Measurements from ENCODE around the gene IL18BP. TPM values are rescaled to one million over a fixed set of nuclear protein-coding genes. Genes with fewer than 3 reads are reported as not detected.

IL18BP gene
- 1.6 TPM for total RNA-seq

DNA sequence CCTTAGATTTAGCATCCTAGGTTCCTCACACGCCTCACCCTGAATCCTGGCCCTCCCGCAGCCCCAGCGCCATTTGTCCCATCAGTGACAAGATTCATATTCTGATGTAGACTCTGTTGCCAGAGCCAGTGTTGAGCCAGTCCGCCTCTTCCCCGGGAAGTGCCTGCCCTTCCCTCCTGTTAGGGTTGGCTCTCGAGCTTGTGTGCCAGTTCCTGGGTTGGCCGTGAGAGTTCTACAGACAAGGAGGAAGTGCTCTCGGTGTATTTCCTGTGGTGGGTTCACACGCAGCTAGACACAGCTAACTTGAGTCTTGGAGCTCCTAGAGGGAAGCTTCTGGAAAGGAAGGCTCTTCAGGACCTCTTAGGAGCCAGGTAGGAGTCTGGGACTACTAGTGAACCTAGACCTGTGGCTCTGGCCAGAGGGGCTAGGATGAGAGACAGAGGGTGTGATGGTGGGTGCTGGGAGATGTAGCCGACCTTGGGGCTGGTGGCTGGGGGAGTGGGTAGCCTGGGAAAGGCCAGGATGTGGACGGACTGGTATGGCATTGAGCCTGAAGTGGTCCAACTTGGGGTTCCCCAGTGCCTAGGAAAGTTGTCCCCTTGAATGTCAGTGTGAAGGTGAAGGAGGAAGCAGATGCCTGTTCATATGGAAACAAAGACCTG is at the start of gene IL18BP:
Gene IL18BP, plus strand, starts transcription at position 261 of the 662 bp plus-strand sequence. CDS start 1,076 bp downstream, outside the sequence.
- no peak for DNase-seq (ENCODE audit: low spot score in 2 of 2)
- FAIRE-seq = no peak

DNA sequence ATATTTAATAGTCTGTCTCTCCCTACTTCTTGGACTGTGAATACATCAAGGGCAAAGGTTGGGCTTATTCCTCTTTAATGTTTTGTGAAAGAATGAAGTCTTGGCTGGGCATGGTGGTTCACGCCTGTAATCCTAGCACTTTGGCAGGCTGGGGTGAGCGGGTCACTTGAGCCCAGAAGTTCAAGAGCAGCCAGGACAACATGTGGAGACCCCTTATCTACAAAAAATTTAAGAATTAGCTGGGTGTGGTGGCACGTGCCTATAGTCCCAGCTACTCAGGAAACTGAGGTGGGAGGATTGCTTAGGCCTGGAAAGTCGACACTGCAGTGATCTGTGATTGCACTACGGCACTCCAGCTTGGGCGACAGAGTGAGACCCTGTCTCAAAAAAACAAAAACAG is 49.7 kb upstream of the IL18BP start:
- FAIRE-seq = no peak
- DNase-seq (ENCODE audit: low spot score in 2 of 2) = no peak

DNA sequence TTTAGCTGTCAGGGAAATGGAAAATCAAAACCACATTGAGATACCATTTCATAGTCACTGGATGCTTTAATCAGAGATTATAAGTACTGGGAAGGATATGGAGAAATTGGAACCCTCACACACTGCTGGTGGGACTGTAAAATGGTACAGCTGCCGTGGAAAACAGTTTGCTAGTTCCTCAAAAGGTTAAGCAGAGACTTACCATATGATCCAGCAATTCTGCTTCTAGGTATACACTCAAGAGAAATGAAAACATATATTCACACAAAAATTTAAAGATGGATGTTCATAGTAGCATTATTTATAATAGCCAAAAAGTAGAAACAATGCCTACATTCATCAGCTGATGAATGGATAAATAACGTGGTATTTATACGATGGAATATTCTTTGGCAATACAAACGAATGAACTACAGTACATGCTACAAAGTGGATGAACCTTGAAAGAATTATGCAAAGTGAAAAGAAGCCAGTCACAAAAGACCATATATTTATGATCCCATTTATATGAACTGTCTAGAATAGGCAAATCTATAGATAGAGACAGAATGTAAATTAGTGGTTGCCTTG is 46.9 kb upstream of the IL18BP start:
- FAIRE-seq (no peak), DNase-seq (ENCODE audit: low spot score in 2 of 2) (no peak)

DNA sequence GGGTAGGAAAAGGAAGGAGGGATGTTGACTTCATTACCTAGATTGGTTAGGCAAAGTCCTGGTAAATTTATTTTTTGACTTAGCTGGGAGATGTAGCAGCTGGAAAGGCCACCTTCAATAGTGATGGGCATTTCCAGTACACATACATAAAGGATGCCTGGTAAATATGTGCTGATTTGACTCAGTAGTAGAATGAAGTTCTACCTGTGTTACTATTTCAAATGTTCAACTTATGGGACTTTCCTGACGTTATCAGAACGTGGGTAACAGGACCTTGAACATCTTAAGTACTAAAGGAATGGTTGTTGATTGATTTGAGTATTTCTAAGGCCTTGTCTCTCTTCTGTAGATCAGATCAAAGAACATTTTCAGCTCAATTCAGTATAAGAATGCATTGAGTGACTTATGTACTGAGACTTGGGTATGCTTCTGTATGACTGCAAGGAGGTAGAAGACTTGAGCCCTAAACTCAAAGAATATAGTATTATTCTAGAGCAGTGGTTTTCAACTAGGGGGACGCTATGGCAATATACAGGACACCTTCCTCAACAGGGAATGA is 42.7 kb upstream of the IL18BP start:
- no peak for DNase-seq (ENCODE audit: low spot score in 2 of 2)
- no peak for FAIRE-seq

DNA sequence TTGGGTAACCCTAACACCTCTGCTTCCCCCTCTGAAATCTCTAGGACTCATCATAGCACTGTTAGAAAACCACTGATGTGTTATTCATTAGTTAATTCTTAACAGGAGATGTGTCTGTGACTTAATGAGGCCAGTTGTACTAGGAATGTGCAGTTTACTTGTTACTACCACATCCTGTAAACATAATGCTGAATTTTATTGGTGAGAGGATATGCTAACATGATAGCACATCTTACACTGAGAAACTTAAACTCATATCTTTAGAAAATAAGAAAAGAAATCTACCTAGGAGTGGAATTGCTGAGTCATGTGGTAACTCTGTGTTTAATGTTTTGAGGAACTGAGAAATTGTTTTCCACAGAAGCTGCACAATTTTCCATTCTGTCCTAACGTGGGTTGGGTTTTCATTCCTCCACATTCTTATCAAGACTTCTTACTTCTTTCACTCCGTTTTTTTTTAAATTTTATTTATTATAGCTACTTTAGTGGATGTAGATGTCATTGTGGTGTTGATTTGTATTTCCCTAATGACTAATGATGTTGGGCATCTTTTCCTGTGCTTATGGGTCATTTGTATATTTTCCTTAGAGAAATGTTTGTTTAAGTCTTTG is 36.2 kb upstream of the IL18BP start:
- no peak for DNase-seq (ENCODE audit: low spot score in 2 of 2)
- FAIRE-seq = no peak

DNA sequence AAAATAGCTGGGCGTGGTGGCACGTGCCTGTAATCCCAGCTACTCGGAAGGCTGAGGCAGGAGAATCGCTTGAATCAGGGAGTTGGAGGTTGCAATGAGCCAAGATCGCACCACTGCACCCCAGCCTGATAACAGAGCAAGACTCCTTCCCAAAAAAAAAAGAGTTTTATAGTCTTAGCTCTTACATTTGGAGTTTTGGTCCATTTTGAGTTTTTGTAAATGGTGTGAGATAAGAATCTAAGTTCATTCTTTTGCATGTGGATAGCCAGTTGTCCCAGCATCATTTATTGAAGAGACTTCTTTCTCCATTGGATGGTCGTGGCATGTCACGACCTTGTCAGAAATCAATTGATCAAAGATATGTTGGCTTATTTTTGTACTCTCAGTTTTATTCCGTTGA is 35.2 kb upstream of the IL18BP start:
- DNase-seq (ENCODE audit: low spot score in 2 of 2) (no peak), FAIRE-seq (no peak)

DNA sequence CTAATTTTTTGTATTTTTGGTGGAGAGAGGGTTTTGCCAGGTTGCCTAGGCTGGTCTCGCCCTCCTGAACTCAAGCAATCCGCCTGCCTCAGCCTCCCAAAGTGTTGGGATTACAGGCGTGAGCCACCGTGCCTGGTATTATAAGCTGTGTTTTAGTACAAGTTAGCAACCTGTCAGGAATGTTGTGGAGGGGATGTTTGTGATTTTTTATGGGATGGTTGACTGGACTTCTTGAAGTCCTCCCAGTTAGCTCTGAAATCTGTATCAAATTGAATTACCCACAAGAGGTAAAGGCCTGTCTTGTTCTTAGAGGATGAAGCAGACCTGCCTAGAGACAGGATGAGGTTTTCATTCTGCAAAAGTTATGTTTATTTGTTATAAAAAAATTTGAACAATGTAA is 34.1 kb upstream of the IL18BP start:
- DNase-seq (ENCODE audit: low spot score in 2 of 2) (no peak), FAIRE-seq (no peak)

DNA sequence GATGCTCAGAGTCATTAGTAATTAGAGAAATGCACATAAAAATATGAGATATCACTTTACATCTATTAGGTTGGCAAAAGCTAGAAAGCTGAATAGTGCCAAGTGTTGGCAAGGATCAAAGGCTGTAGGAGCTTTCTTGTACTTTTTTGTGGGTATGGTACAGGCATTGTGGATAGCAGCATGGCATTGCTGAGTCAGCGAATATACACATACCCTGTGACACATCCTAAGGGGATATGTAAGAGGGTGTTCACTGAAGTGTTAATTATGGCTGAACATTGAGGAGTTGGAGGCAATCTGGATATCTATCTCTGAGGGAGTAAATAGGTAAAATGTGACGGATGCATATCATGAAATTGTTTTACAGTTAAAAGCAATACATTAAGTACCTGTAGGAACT is 27.0 kb upstream of the IL18BP start:
- no peak for DNase-seq (ENCODE audit: low spot score in 2 of 2)
- no peak for FAIRE-seq

DNA sequence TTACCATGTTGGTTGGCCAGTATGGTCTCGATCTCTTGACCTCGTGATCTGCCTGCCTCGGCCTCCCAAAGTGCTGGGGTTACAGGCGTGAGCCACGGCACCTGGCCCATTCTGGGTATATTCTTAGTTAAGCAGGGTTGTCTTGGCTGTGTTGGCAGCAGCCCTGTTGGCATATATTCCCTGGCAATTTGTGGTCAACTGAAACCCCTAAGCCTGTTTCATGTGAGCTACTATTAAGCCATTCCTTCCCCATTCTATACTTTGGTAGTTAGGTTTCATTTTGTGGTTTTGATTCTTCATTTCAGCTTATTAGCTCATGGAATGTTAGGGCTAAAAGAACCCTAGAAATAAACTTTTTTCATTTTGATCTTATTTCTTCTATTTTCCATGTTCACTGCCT is 22.2 kb upstream of the IL18BP start:
- no peak for FAIRE-seq
- no peak for DNase-seq (ENCODE audit: low spot score in 2 of 2)

DNA sequence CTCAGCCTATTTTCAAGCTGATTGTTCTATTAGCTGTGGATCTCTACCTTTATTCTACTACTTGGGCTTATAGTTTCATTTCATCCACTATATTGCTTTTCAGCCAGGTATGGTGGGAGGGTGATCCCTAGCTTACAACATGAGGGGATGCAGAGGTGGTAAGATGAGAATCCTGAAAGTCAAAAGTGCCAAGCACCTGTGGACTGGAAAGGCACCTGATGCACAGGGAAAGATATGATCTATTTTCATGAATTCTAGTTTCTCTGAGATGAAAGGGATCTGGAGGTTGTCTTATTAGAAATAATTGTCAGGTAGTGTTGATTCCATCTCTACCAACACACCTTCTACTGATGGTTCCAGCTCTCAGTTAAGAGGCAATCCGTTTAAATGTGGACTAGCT is 21.6 kb upstream of the IL18BP start:
- DNase-seq (ENCODE audit: low spot score in 2 of 2) (no peak), FAIRE-seq (no peak)

DNA sequence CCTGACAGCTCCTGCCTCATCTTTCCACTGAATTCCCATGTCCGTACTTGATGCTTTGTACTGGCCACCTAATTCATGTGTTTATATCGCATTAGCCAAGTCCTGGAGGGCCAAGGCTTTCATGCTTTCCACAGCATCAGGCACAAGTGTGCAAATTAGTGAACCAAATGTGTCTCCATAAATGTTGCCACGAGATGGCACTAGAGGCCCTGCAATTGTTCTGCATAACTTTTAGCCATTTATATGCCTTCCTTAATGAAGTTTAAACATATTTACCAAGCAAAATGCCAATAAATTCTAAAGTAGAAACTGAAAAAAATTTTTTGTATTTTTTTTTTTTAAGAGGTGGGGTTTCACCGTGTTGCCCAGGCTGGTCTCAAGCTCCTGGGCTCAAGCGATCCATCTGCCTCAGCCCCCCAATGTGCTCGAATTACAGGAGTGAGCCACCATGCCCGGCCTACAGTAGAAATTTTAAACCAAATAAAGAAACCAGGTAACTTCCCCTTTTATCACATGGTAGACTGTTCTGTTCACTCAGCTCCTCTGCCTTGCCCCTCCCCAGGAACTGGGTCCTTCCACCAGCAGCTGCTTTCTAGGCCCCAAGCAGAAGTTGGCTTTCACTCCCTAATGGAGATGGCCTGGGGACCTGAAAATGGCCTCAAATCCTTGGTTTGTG is 20.8 kb upstream of the IL18BP start:
- FAIRE-seq = no peak
- peak; percentile 29 to 48 for DNase-seq (ENCODE audit: low spot score in 2 of 2)

DNA sequence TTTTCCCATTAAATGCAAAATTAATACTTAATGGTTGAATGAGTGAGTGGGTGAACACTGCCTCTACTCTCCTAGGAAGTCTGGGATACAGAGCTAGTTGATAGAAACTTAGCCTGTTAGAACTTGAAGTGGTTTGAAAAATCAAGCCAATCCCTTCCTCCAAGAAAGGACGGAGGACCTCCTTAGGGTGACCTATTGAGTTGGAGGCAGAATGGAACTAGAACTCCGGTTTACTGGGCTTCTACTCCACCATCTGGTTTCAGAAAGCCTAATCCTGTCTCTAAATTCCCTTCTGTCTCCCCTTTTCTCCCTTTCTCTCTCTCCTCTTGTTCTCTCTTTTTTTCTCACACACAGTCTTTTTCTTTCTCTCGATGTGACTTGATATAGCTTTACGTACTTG is 19.6 kb upstream of the IL18BP start:
- FAIRE-seq = no peak
- no peak for DNase-seq (ENCODE audit: low spot score in 2 of 2)

DNA sequence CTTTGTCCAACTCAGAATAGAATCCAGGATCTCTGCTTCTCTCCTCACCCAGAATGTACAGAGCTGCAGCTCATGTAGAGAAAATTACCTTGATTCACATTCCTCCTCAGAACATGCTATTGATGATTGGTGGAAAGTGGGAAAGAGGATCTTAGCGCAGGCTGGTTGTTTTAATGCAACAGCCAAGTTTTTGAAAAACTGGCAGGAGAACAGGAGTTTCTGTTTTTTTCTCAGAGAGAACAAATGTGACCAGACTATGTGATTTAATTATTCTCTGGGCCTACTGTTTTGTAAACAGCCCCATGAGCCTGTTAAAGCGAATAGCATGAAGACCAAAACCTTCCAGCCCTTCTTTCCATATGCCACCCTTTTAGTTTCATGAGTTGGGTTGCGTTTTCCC is 19.1 kb upstream of the IL18BP start:
- DNase-seq (ENCODE audit: low spot score in 2 of 2) = no peak
- FAIRE-seq = no peak

DNA sequence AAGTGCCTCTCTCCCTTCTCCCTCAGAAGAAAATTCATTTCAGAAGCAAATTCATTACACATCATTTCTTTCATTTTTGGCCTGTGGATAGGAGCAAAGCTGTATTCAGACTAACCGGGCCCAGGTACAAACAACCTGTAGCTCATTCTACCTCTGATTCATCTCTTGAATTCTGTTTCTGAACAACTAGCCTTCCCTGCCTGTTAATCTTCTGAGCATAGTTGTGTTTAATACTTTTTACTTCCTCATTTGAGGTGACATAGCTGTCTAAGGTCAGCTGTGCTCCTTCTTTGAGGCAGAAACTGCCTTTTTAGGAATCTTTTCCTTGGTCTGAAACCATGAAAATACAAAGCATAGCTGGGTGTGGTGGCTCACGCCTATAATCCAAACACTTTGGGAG is 12.6 kb upstream of the IL18BP start:
- FAIRE-seq (no peak), DNase-seq (ENCODE audit: low spot score in 2 of 2) (no peak)

DNA sequence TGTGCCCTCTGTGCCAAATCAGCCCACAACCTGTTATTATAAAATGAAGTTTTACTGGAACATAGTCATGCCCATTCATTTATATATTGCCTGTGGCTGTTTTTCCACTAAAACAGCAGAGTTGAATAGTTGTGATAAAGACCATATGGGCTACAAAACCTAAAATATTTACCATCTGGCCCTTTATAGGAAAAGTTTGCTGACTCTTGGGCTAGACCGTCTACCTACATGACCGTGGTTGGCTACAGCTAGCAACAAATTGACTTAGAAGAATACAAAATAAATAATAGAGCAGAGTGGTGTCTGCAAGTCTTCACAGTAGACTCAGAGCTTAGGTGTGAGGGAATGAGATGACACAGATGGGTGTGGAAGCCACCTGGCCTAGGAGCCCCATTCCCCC is 11.2 kb upstream of the IL18BP start:
- no peak for FAIRE-seq
- DNase-seq (ENCODE audit: low spot score in 2 of 2) = no peak

DNA sequence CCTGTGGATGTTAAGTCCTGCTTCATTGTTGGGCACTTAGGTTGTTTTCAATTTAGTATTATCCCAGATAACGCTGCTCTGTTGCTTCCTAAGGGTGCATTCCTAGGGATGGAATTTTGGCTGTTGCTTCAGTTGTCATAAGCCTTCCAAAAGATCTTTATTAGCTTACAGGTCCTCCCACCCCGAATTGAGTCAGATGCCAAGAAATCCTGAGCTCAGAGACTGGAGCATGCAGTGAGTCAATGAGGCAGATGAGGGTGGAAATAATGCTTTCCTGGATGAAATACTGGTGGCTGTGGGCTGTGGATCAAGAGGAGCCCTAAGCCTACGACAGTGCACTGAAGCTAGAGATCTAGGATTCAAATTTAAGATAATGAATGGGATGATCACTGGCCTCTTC is 10.7 kb upstream of the IL18BP start:
- DNase-seq (ENCODE audit: low spot score in 2 of 2) (no peak), FAIRE-seq (no peak)

DNA sequence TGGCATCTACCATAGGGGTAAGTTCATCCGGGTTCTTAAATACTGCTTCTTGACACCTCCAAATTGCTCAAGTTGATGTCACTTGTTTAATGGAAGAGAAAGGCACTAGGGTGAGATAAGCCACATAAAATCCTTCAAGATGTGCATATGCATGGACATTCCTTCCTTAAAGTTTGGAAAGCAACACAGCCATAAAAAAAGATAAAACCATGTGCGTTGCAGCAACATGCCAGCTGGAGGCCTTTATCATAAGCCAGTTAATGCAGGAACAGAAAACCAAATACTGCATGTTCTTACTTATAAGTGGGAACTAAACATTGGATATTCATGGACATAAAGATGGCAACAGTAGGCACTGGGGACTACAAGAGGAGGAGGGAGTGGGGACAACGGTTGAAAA is 8.0 kb upstream of the IL18BP start:
- DNase-seq (ENCODE audit: low spot score in 2 of 2) = no peak
- no peak for FAIRE-seq

DNA sequence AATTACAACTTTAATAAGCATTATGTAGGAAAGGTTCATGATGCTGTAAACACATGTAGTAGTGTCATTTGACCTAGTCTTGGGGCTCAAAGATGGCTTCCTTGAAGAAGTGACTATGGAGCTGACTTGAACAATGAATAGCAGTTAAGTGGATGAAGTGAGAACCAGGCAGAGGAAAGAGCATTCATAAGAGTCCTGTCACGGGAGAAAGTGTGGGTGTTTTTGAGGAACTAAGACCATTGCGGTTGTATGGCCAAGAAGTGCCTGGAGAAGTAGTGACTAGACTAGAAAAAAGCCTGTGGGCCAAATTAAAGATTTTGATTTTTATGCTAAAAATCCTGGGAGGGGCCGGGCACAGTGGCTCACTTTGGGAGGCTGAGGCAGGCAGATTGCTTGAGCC is 7.2 kb upstream of the IL18BP start:
- FAIRE-seq (no peak), DNase-seq (ENCODE audit: low spot score in 2 of 2) (no peak)

DNA sequence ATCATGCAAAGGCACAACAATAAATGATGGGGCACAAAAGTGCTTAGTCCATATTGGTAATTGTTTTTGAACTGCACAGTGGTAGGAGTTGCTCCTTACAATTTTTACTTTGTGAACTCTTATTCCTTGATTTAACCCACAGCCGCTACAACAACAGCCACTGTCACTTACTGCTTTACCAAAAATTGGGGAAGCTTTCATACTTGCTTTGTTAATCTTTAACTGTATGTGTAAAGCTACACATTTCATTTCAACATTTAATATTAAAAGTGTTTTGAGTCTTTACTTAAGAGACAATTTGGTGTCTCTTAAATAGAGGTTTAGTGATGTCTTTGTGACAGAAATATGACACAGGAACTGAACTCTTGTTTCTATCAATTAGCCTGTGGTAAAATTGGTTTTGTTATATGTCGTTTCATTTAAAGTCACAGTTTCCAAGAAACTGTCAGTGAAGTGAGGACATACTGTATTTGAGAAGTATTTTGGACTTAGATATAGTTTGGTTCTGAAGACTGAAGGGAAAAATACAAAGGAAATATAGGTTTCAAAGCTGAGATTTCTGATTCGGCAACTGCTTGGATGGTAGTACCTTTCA is 6.5 kb upstream of the IL18BP start:
- FAIRE-seq = no peak
- DNase-seq (ENCODE audit: low spot score in 2 of 2) = no peak

DNA sequence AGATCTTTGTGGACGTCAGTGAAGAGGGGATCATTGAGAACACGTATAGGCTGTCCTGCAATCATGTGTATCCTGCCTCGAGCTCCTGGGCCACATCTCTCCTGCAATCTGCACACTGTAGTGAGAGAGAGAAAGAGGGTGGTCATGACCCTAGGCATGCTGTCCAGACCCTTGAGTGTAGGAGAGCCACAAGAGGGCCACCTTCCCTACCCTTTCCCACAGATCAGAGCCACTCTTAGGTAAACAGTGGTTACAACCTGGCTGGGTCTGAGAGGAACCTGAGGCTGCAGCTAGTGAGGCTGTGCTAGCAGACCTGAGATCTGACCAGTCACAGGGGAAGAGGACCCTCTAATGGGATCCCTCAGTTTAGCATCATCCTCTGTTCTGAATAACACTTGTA is 3.9 kb upstream of the IL18BP start:
- no peak for FAIRE-seq
- DNase-seq (ENCODE audit: low spot score in 2 of 2) = no peak

DNA sequence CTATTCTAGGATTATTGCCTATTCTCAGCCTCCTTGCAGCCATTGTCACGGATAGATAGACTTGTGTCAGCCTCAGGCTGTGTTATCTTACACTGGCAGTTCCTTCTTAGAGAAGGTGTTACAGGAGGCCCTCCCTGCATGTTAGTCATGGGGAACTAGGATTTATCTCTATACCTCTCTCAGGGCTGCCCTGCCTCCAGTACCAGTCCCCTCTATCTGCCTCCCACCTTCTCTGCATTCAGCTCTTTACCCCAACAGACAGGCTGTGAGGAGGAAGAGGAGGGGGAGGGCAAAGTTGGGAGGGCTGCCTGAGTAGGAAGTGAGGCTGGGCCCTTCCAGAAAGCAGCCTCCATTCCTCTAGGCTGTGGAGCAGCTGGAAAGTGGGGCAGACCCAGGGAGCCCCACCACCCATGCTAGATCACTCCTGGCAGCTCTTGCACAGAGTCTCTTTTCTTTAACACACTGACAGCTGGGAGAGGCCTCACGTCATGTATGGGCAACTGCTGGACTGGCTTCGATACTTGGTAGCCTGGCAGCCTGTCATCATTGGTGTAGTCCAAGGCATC is 2.9 kb upstream of the IL18BP start:
- no peak for DNase-seq (ENCODE audit: low spot score in 2 of 2)
- FAIRE-seq = no peak

Data from frontal cortex (tissue), 4 donors.